Measurements from ENCODE around the gene CEP112. TPM values are rescaled to one million over a fixed set of nuclear protein-coding genes. Genes with fewer than 3 reads are reported as not detected.
A peak's percentile ranks its signal among the peaks of the same experiment; 100 is the strongest.

CEP112 gene
- total and polyA plus RNA-seq, 2 of the 4 experiments (the other 2 are of a cell fraction): 2.5 to 5.6 TPM

- no peak overlapping the region for H3K18ac ChIP-seq (ENCODE audit: low read depth, low read length)
- no peak overlapping the region for H3K4ac ChIP-seq (ENCODE audit: low read depth, low read length)
- BruUV-seq (replicated peaks): no TSS peak
- no peak overlapping the region for H4K8ac ChIP-seq (ENCODE audit: low read depth in 2 of 2, low read length in 2 of 2)
- H2BK120ac ChIP-seq (ENCODE audit: low read depth, low read length): no peak overlapping the region
- no peaks in the 10 kb centered on the region for H3K27me3 ChIP-seq (ENCODE audit: control insufficient read depth, insufficient read depth, low read length)
- no peak overlapping the region for H3K23ac ChIP-seq (ENCODE audit: low read depth, low read length)
- DNase-seq (no peak), ATAC-seq (ENCODE audit: low read depth) (no peak)
- no peak overlapping the region for H2AK5ac ChIP-seq (ENCODE audit: low read depth, low read length)
- no peak overlapping the region for H3K27ac ChIP-seq (ENCODE audit: insufficient read depth, low read length)
- no peak overlapping the region for H3K4me2 ChIP-seq (ENCODE audit: low read depth, low read length)
- no peak overlapping the region for H2AK9ac ChIP-seq (replicated peaks; ENCODE audit: low read depth, low read length, poor library complexity)
- TF ChIP-seq CEBPB (IDR thresholded peaks at IDR 0.05; ENCODE audit: low read depth, low read length) (0 out of 2 replicates have a peak, but pooled peaks have one; percentile 25), FOS (IDR thresholded peaks at IDR 0.05; ENCODE audit: low read depth, low read length) (no peak), RAD21 (IDR thresholded peaks at IDR 0.05; ENCODE audit: low read length) (no peak)
- TF ChIP-seq, protein P1, sequence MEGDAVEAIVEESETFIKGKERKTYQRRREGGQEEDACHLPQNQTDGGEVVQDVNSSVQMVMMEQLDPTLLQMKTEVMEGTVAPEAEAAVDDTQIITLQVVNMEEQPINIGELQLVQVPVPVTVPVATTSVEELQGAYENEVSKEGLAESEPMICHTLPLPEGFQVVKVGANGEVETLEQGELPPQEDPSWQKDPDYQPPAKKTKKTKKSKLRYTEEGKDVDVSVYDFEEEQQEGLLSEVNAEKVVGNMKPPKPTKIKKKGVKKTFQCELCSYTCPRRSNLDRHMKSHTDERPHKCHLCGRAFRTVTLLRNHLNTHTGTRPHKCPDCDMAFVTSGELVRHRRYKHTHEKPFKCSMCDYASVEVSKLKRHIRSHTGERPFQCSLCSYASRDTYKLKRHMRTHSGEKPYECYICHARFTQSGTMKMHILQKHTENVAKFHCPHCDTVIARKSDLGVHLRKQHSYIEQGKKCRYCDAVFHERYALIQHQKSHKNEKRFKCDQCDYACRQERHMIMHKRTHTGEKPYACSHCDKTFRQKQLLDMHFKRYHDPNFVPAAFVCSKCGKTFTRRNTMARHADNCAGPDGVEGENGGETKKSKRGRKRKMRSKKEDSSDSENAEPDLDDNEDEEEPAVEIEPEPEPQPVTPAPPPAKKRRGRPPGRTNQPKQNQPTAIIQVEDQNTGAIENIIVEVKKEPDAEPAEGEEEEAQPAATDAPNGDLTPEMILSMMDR (conservative IDR thresholded peaks at IDR 0.05; ENCODE audit: low read depth, low read length): no peak
- H3K14ac ChIP-seq (replicated peaks; ENCODE audit: low read depth, low read length): no peak overlapping the region
- H4K91ac ChIP-seq (ENCODE audit: insufficient read depth, low read depth, low read length): no peak overlapping the region
- in situ Hi-C loops (cut with MboI; ENCODE audit: low sequenced_read_pairs) (no loop called here), intact Hi-C loops (cut with micrococcal nuclease) (no loop called here), dilution Hi-C loops (cut with HindIII; ENCODE audit: low sequenced_read_pairs, unreplicated experiment) (no loop called here)
- no peak overlapping the region for H2AFZ ChIP-seq (replicated peaks; ENCODE audit: low read length, poor library complexity)
- no peaks in the 10 kb centered on the region for H3K4me1 ChIP-seq (ENCODE audit: control insufficient read depth, insufficient read depth, low read length)
- no peaks in the 10 kb centered on the region for H3K9me3 ChIP-seq (ENCODE audit: control insufficient read depth, insufficient read depth, low read length)
- no peaks in the 10 kb centered on the region for H4K20me1 ChIP-seq (ENCODE audit: insufficient read depth, low read length)
- ChIA-PET POLR2A (ENCODE audit: unreplicated experiment) (no interaction called here), CTCF (interaction anchor here (0.5 kb wide), 1 partner anchor 73 kb away, joined by 3 read pairs; no protein-coding TSS in a partner anchor)
- H3K56ac ChIP-seq (ENCODE audit: extremely low read depth, insufficient read depth, low read length): no peak overlapping the region
- H4K5ac ChIP-seq (ENCODE audit: low read depth, low read length): no peak overlapping the region
- no peaks in the 10 kb centered on the region for H3K36me3 ChIP-seq (ENCODE audit: control insufficient read depth, insufficient read depth, low read length)
- no peak overlapping the region for H2BK5ac ChIP-seq (ENCODE audit: low read depth, low read length, poor library complexity, severe bottlenecking)
- no peak overlapping the region for H3K9ac ChIP-seq (ENCODE audit: low read depth, low read length)
- no CpG with 5 or more reads among the region's 2 CpGs for WGBS, 2 experiments (ENCODE audit: extremely low coverage in 2 of 2, insufficient read length in 1 of 2)
- H2BK20ac ChIP-seq (ENCODE audit: low read depth, low read length): no peak overlapping the region
- H3K9me1 ChIP-seq (ENCODE audit: insufficient read depth, low read length): no peaks in the 10 kb centered on the region
- no peaks in the 10 kb centered on the region for H3K79me1 ChIP-seq (ENCODE audit: low read depth in 1 of 2, low read length in 2 of 2)
- no peak overlapping the region for H3K4me3 ChIP-seq (ENCODE audit: insufficient read depth, low read depth, low read length)
- H2BK15ac ChIP-seq (ENCODE audit: low read depth, low read length): no peak overlapping the region
These were observed 224.6 kb downstream of the CEP112 start for GRCh38 chr17:65967372-65967771.

Data from IMR-90 (cell line).